ENCODE results near the gene CCS. TPM values are rescaled to one million over a fixed set of nuclear protein-coding genes. Genes with fewer than 3 reads are reported as not detected.
"Not testable (repeated sequence)": the region's sequence is repeated elsewhere in the genome, so short reads cannot be mapped to it uniquely, and the experiment has no call there.

The CCS gene
- polyA plus RNA-seq, 12 donors = 23.2 to 49.3 (median 29.5) TPM; not detected in 1

DNA sequence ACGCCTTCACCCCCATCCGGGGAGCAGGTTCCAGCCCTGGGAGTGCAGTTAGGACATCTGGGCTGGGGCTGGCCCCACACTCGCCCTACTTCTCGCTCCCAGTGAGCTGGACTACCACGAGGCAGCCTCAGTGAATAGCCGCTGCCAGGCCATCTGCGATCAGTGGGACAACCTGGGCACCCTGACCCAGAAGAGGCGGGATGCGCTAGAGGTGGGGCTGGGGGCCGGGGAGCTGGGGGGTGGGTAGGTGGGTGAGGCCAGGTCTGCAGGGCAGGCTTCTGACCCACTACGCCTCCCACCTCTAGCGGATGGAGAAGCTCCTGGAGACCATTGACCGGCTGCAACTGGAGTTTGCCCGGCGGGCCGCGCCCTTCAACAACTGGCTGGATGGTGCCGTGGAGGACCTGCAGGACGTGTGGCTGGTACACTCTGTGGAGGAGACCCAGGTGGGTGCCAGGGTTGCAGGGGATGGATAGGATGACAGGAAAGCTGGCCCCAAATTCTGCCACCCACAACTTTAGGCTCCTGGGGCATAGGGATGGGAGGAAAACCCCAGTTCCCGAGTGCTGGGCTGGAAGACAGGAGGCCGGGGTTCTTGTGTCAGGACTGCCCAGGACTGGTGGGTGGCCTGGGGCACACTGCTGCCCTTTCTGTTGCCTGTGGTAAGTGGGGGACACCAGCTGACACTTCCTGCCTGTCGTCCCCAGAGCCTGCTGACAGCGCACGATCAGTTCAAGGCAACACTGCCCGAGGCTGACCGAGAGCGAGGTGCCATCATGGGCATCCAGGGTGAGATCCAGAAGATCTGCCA, 32.9 kb upstream of the CCS start:
- no peak for DNase-seq

GRCh38 chr11:66561178-66561974, 31.6 kb upstream of the CCS start:
- no peak for DNase-seq

GRCh38 chr11:66561975-66562248, 31.1 kb upstream of the CCS start:
- no peak for DNase-seq

DNA sequence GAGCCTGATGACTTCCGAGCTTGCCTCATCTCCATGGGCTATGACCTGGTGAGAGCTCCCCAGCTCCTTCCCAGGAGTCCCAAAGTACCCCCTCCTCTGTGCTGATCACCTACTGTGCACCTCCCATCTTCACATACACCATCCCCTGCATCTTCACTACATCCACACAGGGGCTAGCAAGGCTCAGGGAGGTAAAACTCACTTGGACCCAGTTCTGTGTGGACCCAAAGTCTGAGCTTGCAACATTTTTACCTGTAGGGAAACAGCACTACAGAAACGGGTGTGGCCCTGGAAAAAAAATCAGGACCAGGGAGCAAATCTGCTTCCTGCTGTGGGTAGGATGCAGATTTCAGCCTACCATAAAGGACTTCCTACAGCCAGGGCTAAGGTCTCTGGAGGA, 30.7 kb upstream of the CCS start:
- DNase-seq = no peak

DNA sequence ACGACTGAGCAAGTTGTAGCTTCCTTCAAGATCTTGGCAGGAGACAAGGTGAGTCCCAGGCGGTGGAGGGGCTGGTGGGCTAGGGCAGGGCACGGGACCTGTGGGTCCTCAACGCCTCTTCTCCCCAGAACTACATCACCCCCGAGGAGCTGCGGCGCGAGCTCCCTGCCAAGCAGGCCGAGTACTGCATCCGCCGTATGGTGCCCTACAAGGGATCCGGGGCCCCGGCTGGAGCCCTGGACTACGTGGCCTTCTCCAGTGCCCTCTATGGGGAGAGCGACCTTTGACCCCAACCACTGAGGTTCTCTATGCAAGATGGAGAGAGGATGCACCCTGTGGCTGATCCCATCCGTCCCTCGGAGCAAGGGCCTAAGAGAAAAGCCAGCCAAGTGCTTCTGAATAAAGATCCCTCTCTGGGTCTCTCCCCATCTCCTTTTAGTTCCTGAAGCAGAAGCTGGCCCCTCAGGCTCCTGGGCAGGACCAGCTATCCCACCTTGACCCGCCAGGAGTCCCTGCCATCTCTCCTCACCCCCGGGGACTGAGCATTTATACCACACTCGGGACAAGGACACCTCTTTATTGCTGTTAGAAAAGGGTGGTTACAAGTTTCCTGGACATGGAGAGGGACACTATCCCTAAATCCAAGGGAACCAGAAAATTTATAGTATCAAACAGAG, 29.9 kb upstream of the CCS start:
- no peak for DNase-seq

DNA sequence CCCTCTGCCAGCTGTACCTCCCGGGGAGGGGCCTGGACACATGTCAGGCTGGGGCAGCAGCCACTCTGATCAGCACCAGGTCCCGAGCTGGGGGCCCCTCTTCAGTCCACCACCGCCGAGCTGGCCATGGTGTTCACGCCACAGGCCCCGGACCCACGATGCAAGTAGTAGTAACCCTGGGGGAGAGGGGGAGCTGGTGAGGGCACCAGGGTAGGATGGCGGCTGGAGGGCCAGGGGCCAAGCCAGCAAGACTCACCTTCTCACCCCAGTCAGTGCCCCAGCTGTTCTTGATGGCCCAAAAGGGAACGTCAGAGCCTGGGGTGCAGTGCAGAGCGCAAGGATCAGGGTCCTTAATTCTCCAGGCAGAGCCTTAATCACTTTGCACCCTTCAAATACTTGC, 29.2 kb upstream of the CCS start:
- DNase-seq = no peak

DNA sequence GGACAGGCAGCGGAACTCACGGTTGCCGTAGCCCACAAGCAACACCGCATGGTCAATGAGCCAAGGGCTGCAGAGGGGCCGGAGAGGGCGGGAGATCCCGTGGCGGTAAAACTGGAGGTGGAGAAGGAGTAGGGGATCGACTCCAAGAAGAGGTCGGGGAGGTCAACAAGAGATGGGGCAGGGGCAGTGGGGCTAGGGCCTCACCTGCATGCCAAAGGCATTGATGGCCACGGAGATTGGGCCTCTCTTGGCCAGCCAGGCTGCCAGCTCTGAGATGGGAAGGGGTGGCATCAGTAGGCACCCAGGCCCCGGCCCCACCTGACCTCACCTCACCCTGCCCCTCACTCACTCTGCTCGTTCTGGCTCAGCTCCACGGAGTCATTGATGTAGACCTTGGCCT, 28.4 kb upstream of the CCS start:
- no peak for DNase-seq

DNA sequence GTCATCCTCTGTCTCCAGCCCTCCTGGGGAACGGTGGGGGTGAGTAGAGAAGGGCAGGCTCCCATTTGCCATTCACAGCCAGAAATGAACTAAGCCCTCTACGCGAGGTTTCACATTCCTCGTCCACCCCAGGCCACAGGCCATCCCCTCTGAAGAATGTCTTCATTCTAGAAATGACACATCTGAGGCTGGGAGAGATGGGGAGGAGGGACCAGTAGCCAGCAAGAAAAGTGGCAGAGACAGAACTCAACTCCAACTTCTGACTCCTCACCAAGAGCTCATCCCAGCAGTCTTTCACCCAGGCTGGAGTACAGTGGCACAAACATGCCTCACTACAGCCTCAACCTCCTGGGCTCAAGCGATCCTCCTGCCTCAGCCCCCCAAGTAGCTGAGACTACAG, 28.0 kb upstream of the CCS start:
- no peak for DNase-seq

DNA sequence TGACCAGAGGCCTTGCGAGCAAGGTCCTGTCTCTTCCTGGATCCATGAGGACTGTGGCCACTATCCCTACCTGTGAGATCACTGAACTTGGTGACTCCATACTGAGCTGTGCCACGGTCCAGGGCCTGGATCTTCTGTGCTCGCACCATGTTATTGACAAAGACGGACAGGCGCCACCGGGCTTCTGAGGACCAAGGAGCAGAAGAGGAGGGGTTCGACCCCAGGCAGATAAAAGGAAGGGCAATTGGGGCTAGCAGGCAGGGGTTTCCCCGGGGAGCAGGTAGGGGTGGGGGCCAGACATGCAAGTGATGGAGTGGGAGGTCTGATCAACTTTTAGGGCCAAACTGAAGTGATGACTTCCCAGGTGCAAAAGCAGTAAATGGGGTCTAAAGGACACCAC, 26.8 kb upstream of the CCS start:
- DNase-seq = no peak

DNA sequence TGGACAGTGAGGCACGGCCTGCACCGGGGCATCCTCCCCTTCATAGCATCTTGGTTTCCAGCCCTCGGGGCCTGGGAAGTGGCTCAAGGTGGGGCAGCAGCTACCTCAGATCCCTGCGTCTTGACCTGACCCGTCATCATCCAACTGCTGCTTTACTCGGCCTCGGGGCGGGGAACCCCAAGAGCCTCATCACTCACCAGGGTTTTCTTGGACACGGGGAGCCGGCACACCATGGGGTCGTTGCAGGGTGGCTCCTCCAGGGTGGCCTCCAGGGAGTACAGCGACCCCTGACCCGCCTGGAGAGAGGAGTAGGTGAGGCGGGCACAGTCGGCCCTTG, 25.2 kb upstream of the CCS start:
- no peak for DNase-seq

GRCh38 chr11:66568124-66568916, 24.7 kb upstream of the CCS start, which contains the start of gene CTSF:
Gene CTSF, minus strand, starts transcription at chr11:66568606. Its CDS starts 120 bp downstream, at chr11:66568486.
- peak; percentile 73 for DNase-seq

GRCh38 chr11:66569076-66569475, 23.9 kb upstream of the CCS start:
- no peak for DNase-seq

- DNase-seq = no peak
These were observed 22.7 kb upstream of the CCS start for GRCh38 chr11:66570079-66570849.

DNA sequence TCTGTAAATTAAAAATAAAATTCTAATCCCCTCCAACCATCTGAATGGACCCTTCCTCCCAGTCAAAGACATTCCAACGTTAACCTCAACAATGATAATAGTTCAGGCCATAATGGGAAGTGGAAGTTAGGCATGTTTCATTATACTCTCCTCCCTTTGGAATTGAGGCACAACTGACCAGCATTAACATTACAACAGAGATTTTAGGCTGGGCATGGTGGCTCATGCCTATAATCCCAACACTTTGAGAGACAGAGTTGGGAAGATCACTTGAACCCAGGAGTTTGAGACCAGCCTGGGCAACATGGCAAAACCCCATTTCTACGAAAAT, 22.2 kb upstream of the CCS start:
- DNase-seq = no peak

GRCh38 chr11:66579017-66579606, 13.9 kb upstream of the CCS start:
- peak; percentile 77 for DNase-seq

- DNase-seq = no peak
These were observed 12.2 kb upstream of the CCS start for GRCh38 chr11:66580803-66581202.

GRCh38 chr11:66581261-66581660, 11.7 kb upstream of the CCS start:
- no peak for DNase-seq

DNA sequence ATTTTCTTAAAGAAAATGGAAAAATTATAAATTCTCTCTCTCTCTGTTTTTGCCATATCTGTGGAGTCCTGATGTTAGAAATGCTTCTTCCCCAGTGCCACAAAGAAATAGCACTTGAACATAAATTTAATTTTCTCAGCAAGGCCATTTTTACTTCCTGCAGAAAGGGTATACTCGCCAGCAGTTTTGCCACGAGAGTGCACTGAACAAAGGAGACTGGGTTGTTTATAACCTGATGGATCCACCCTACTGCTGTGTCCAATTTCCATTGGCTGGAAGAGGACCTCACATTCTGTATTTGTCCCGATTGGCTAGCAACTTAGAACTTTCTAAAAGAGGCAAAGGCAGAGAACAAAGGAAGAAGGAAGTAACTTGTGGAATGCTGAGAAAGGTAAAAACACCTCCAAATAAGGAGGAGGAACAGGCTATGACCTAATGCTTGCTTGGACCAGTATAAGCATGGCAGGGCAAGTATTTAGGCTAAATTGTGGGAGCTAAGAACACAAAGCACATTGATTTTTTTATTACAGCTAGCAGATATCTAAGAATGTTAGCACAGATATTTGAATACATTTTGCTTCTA, 10.3 kb upstream of the CCS start:
- not testable (repeated sequence) for DNase-seq

GRCh38 chr11:66585447-66585846, 7.5 kb upstream of the CCS start:
- not testable (repeated sequence) for DNase-seq

- no peak for DNase-seq
These were observed 6.8 kb upstream of the CCS start for GRCh38 chr11:66586136-66586535.

GRCh38 chr11:66589315-66589714, 3.7 kb upstream of the CCS start:
- not testable (repeated sequence) for DNase-seq
